BLaER1 (cell line): ENCODE data around the gene CST4.
A peak's percentile ranks its signal among the peaks of the same experiment; 100 is the strongest.
"Not testable (repeated sequence)": the region's sequence is repeated elsewhere in the genome, so short reads cannot be mapped to it uniquely, and the experiment has no call there.

ENCODE experiments used
- H3K27ac ChIP-seq: shearing (Covaris generic); formaldehyde crosslinking; 2 replicates; pipeline ENCODE4 v1.8.1; 2022
- H3K27me3 ChIP-seq: shearing (Covaris generic); formaldehyde crosslinking; 2 replicates; pipeline ENCODE4 v1.8.1; 2022
- H3K36me3 ChIP-seq: shearing (Covaris generic); formaldehyde crosslinking; 2 replicates; pipeline ENCODE4 v1.8.1; 2022
- H3K4me1 ChIP-seq: shearing (Covaris generic); formaldehyde crosslinking; 2 replicates; pipeline ENCODE4 v1.8.1; 2022
- H3K4me2 ChIP-seq: shearing (Covaris generic); formaldehyde crosslinking; 2 replicates; pipeline ENCODE4 v1.8.1; 2022
- H3K4me3 ChIP-seq: shearing (Covaris generic); formaldehyde crosslinking; 2 replicates; pipeline ENCODE4 v1.8.1; 2022
- H3K9ac ChIP-seq: shearing (Covaris generic); formaldehyde crosslinking; 2 replicates; pipeline ENCODE4 v1.8.1; 2022
- H3K9me3 ChIP-seq: shearing (Covaris generic); formaldehyde crosslinking; 2 replicates; pipeline ENCODE4 v1.8.1; 2022
- H4K20me1 ChIP-seq: shearing (Covaris generic); formaldehyde crosslinking; 2 replicates; pipeline ENCODE4 v1.8.1; 2022
- Cebpa-rat ChIP-seq: shearing (Covaris generic); IDR thresholded peaks from 2 replicates; pipeline ENCODE4 v1.8.1; 2022

The CST4 gene

DNA sequence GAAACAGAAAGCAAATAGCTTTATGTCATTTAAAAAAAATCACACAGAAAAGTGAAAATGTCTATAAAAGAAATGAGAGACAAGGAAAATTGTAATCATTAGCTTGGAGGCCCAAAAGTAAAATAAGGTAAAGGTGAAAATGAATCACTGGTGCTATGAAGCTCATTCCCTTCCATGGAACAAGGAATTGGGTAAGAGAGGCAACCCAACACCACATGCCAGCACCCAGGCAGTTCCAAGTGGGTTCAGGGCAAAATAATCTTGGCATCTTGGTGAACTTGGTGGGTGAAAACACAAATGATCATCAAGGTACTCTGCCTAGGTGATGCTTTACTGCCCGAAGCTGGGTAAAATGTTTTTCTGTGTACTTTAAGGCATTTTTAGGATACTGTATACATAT lies 16.7 kb downstream of the CST4 start:
- Histone ChIP-seq H3K4me1 (peaks cover 18% of the 10 kb centered on the region), H3K4me2 (no peak overlapping the region)

DNA sequence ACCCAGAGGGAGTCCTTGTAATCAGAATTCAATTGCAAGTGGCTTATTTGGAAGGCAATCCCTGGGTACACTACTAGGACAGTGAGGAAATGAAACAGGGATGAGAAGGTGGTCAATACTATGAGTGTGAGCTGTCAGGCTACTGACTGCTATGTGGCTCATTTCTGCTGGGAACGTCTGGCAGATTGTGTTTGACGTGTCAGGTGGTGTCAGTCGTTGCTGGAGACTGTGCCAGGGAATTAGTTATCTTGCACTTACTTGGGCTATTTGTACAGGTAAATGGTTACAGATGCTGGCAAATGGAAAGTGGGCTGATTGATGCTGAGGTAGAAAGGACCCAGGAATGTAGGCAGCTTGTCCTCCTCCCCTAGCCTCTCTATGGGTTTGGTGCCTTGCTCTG lies 17.4 kb downstream of the CST4 start:
- Histone ChIP-seq H3K9me3 (no peaks in the 10 kb centered on the region), H3K4me2 (no peak overlapping the region), H3K27ac (no peak overlapping the region), H4K20me1 (no peaks in the 10 kb centered on the region), H3K27me3 (no peaks in the 10 kb centered on the region), H3K9ac (no peak overlapping the region), H3K4me1 (peaks cover 25% of the 10 kb centered on the region), H3K36me3 (no peaks in the 10 kb centered on the region), H3K4me3 (no peak overlapping the region)
- no peak for TF ChIP-seq Cebpa-rat

More for the DNA sequence above, 16.7 kb downstream of the CST4 start:
- no peak overlapping the region for H3K9ac ChIP-seq
- TF ChIP-seq Cebpa-rat = no peak
- no peak overlapping the region for H3K27ac ChIP-seq
- no peaks in the 10 kb centered on the region for H3K27me3 ChIP-seq
- no peaks in the 10 kb centered on the region for H4K20me1 ChIP-seq
- no peak overlapping the region for H3K4me3 ChIP-seq
- no peaks in the 10 kb centered on the region for H3K9me3 ChIP-seq
- H3K36me3 ChIP-seq = no peaks in the 10 kb centered on the region

DNA sequence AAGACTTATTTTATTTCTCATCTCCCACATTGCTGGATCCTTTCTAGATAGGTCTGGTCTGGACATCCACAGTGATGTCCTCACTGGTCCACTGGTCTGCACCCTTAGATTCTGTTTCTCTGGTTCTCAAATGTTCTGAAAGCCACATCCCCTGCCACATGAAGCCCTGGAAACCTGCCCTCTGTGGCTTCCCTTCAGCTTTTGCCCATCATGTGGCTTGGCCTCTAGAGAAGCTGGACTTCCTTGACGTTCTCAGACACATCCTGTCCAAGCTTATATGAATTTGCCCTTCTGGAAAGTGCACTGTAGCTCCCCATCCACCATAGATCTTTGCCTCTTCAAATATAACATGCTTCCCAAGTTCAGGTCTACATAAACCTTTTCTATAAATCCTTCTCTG lies 18.5 kb downstream of the CST4 start:
- Histone ChIP-seq H3K9ac (no peak overlapping the region), H4K20me1 (no peaks in the 10 kb centered on the region), H3K4me3 (no peak overlapping the region), H3K27me3 (no peaks in the 10 kb centered on the region), H3K27ac (no peak overlapping the region), H3K9me3 (no peaks in the 10 kb centered on the region), H3K36me3 (no peaks in the 10 kb centered on the region), H3K4me2 (no peak overlapping the region), H3K4me1 (peaks cover 36% of the 10 kb centered on the region)
- no peak for TF ChIP-seq Cebpa-rat

GRCh38 chr20:23669866-23670265 lies 19.0 kb downstream of the CST4 start:
- TF ChIP-seq Cebpa-rat = no peak
- Histone ChIP-seq H3K9ac (no peak overlapping the region), H3K4me2 (no peak overlapping the region)

DNA sequence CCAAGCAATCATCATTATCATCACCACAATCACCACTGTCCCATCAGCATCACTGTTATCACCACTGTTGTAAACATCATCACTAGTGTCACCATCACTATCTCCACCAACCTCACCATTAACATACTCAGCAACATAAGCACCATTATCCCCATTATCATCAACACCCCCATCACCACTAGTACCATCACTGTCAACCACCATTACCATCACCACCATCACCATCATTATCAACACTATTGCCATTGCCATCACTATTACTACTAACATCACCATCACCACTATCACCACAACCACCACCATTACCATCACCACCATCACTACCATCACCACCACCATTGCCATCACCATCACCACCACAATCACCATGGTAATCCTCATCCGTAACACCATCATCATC lies 19.5 kb downstream of the CST4 start:
- H3K9me3 ChIP-seq = no peaks in the 10 kb centered on the region
- no peak overlapping the region for H3K9ac ChIP-seq
- H3K4me2 ChIP-seq = no peak overlapping the region
- H3K27ac ChIP-seq = no peak overlapping the region
- no peaks in the 10 kb centered on the region for H4K20me1 ChIP-seq
- H3K4me1 ChIP-seq = peaks cover 44% of the 10 kb centered on the region
- no peak overlapping the region for H3K4me3 ChIP-seq
- no peak for TF ChIP-seq Cebpa-rat
- no peaks in the 10 kb centered on the region for H3K27me3 ChIP-seq
- H3K36me3 ChIP-seq = no peaks in the 10 kb centered on the region

More at GRCh38 chr20:23669866-23670265, 19.0 kb downstream of the CST4 start:
- H3K27ac ChIP-seq = no peak overlapping the region
- peaks cover 39% of the 10 kb centered on the region for H3K4me1 ChIP-seq
- no peak overlapping the region for H3K4me3 ChIP-seq
- H3K27me3 ChIP-seq = no peaks in the 10 kb centered on the region
- H4K20me1 ChIP-seq = no peaks in the 10 kb centered on the region
- H3K36me3 ChIP-seq = no peaks in the 10 kb centered on the region
- H3K9me3 ChIP-seq = no peaks in the 10 kb centered on the region

DNA sequence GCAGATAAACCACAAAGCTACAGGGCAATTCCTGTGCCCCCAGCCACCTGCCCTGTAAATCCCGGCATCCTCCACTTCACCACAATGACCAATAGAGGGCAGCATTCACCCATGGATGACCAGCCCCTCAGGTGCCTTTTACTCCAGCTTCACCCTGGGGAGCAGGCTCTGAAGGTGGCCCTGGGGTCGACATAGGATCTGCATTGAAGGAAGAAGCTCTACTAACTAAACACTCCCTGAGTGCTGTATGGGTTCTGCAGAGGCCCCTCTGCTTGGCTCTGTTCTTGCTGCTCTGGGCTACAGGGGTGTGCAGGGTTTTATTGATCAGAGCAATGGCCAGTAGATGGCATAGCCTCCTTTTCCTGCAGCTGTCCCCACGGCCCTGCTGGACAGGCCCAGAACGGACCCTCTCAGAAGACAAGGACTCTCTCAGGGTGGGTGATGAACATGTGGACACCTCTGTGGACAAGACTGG lies 20.3 kb downstream of the CST4 start:
- Histone ChIP-seq H3K4me1 (peaks cover 51% of the 10 kb centered on the region), H3K27ac (no peak overlapping the region), H3K9me3 (no peaks in the 10 kb centered on the region), H4K20me1 (no peaks in the 10 kb centered on the region), H3K27me3 (no peaks in the 10 kb centered on the region), H3K4me3 (no peak overlapping the region), H3K36me3 (no peaks in the 10 kb centered on the region), H3K9ac (no peak overlapping the region), H3K4me2 (peak overlapping the region; percentile 87)
- TF ChIP-seq Cebpa-rat = no peak

GRCh38 chr20:23667666-23668065 lies 21.2 kb downstream of the CST4 start:
- Histone ChIP-seq H3K9ac (no peak overlapping the region; the same call in 1 of the 2 replicates), H4K20me1 (no peaks in the 10 kb centered on the region), H3K4me3 (no peak overlapping the region), H3K36me3 (no peaks in the 10 kb centered on the region), H3K27me3 (no peaks in the 10 kb centered on the region), H3K27ac (0 out of 2 replicates have a peak overlapping the region, but pooled peaks have one; percentile 26), H3K4me2 (peak overlapping the region; percentile 87), H3K4me1 (peaks cover 57% of the 10 kb centered on the region), H3K9me3 (no peaks in the 10 kb centered on the region)
- no peak for TF ChIP-seq Cebpa-rat

DNA sequence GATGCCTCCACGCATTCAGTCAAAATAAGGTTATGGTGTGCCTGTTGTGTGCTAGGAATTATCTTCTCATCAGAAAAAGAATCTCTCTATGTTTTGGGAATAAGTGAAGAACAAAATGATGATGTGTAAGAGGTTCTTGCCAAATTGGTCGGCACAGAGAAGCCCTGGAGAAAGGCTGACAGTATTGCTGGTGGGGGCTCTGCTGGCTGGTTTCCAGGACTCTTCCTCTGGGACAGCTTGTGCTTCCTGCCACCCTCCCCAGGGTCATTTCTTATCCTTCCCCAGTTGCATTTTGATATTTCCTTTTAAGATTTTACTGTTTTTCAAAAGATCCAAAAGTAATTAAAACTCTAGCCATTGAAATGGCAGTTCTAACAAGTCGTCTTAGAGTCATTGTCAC lies 22.1 kb downstream of the CST4 start:
- H3K27me3 ChIP-seq = no peaks in the 10 kb centered on the region
- peak overlapping the region; percentile 41; the same call in 1 of the 2 replicates for H3K9ac ChIP-seq
- peak overlapping the region; percentile 87 for H3K4me2 ChIP-seq
- H3K4me3 ChIP-seq = peak overlapping the region; percentile 18; the same call in 1 of the 2 replicates
- no peak for TF ChIP-seq Cebpa-rat
- H3K4me1 ChIP-seq = peaks cover 57% of the 10 kb centered on the region
- no peaks in the 10 kb centered on the region for H4K20me1 ChIP-seq
- H3K27ac ChIP-seq = peak overlapping the region; percentile 22; the same call in 1 of the 2 replicates
- H3K9me3 ChIP-seq = no peaks in the 10 kb centered on the region
- H3K36me3 ChIP-seq = no peaks in the 10 kb centered on the region

- no peak overlapping the region for H3K4me3 ChIP-seq
- no peaks in the 10 kb centered on the region for H3K9me3 ChIP-seq
- no peak for TF ChIP-seq Cebpa-rat
- no peaks in the 10 kb centered on the region for H3K36me3 ChIP-seq
- H3K4me1 ChIP-seq = peaks cover 57% of the 10 kb centered on the region
- no peaks in the 10 kb centered on the region for H3K27me3 ChIP-seq
- no peaks in the 10 kb centered on the region for H4K20me1 ChIP-seq
- H3K4me2 ChIP-seq = peak overlapping the region; percentile 87
- peak overlapping the region; percentile 22; the same call in 1 of the 2 replicates for H3K27ac ChIP-seq
- 0 out of 2 replicates have a peak overlapping the region, but pooled peaks have one; percentile 41 for H3K9ac ChIP-seq
Observed at GRCh38 chr20:23666189-23666588, 22.6 kb downstream of the CST4 start.

DNA sequence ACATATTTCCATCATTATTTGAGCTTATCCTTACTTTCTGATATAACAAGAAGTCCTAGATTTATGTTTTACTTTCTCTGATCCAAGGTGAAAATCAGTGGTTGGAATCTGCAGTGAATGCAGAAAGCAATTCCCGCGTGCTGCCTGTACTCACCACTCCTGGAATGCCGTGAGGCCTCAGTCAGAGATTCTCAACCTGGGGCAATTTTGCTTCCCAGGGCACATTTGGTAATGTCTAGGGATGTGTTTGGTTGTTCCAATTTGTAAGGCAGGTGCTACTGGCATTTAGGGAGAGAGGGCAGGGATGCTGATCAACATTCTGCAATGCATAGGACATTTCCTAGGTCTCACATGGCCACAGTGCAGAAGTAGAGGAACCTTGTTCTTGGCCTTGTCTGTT lies 23.9 kb downstream of the CST4 start:
- H3K4me1 ChIP-seq = peaks cover 57% of the 10 kb centered on the region
- H4K20me1 ChIP-seq = no peaks in the 10 kb centered on the region
- 0 out of 2 replicates have a peak overlapping the region, but pooled peaks have one; percentile 14 for H3K4me2 ChIP-seq
- TF ChIP-seq Cebpa-rat = no peak
- H3K9me3 ChIP-seq = no peaks in the 10 kb centered on the region
- H3K27ac ChIP-seq = no peak overlapping the region
- H3K4me3 ChIP-seq = no peak overlapping the region
- H3K36me3 ChIP-seq = no peaks in the 10 kb centered on the region
- H3K9ac ChIP-seq = no peak overlapping the region
- no peaks in the 10 kb centered on the region for H3K27me3 ChIP-seq

GRCh38 chr20:23664046-23664445 lies 24.8 kb downstream of the CST4 start:
- H3K9ac ChIP-seq, H3K27me3 ChIP-seq, H3K36me3 ChIP-seq, H3K27ac ChIP-seq, H3K4me3 ChIP-seq, H3K9me3 ChIP-seq, H4K20me1 ChIP-seq: not testable (repeated sequence)
- H3K4me1 ChIP-seq = peaks cover 57% of the 10 kb centered on the region
- peak overlapping the region; percentile 33; the same call in 1 of the 2 replicates for H3K4me2 ChIP-seq
